Osteoblast (primary cell): Measurements from ENCODE around the gene IQCH. TPM values are rescaled to one million over a fixed set of nuclear protein-coding genes. Genes with fewer than 3 reads are reported as not detected.

Experiments
- DNase-seq: peaks from one replicate; pipeline ENCODE4 v3.0.0; 2011; ENCODE audit warnings: low spot score, mixed read lengths; ENCODE audit not compliant: insufficient read length; ENCODE audit errors: missing footprints
- H2AFZ ChIP-seq: 2 replicates; pipeline ENCODE4 v1.6.0; 2011; ENCODE audit warnings: mild to moderate bottlenecking, low read length
- H3K27ac ChIP-seq: 2 replicates; pipeline ENCODE4 v1.5.1; 2011; ENCODE audit warnings: mild to moderate bottlenecking, low read depth, low read length, moderate library complexity
- H3K27me3 ChIP-seq: 2 replicates; pipeline ENCODE4 v1.6.0; 2012; ENCODE audit warnings: mild to moderate bottlenecking, control low read depth, inconsistent platforms, low read length, moderate library complexity; ENCODE audit not compliant: insufficient read depth
- H3K36me3 ChIP-seq: 2 replicates; pipeline ENCODE4 v1.5.1; 2011; ENCODE audit warnings: mild to moderate bottlenecking, low read length, control low read depth, moderate library complexity; ENCODE audit not compliant: insufficient read depth
- H3K4me1 ChIP-seq: 2 replicates; pipeline ENCODE4 v1.5.1; 2011; ENCODE audit warnings: mild to moderate bottlenecking, low read length, control low read depth, moderate library complexity; ENCODE audit not compliant: insufficient read depth
- H3K4me2 ChIP-seq: 2 replicates; pipeline ENCODE4 v1.6.0; 2011; ENCODE audit warnings: mild to moderate bottlenecking, low read length; ENCODE audit not compliant: insufficient read depth
- H3K4me3 ChIP-seq: fragments of 200-600 bp; sonication (generic); 3 replicates; pipeline ENCODE4 v1.5.1; 2012; ENCODE audit warnings: mild to moderate bottlenecking, low read length, inconsistent platforms; ENCODE audit not compliant: insufficient read depth
- H3K79me2 ChIP-seq: 2 replicates; pipeline ENCODE4 v1.6.0; 2012; ENCODE audit warnings: mild to moderate bottlenecking, low read length, control low read depth, inconsistent platforms; ENCODE audit not compliant: insufficient read depth
- H3K9me3 ChIP-seq: 2 replicates; pipeline ENCODE4 v1.5.1; 2011; ENCODE audit warnings: low read depth, low read length, control low read depth
- H4K20me1 ChIP-seq: 2 replicates; pipeline ENCODE4 v1.6.0; 2012; ENCODE audit warnings: mild to moderate bottlenecking, low read length, control low read depth; ENCODE audit not compliant: insufficient read depth
- CTCF ChIP-seq: IDR thresholded peaks from 2 replicates; pipeline ENCODE4 v1.5.1; 2011; ENCODE audit warnings: mild to moderate bottlenecking, low read depth, low read length, moderate library complexity; ENCODE audit errors: extremely low read depth
- total RNA-seq: library from RNA; depleted of rRNA; stranded (reverse); fragments of >200 nt; gene quantifications from 2 replicates; pipeline ENCODE4 v1.2.3, GENCODE V29; 2012

IQCH gene
- total RNA-seq, 1 donor = 5.8 TPM

GRCh38 chr15:67550522-67550921, 295.9 kb downstream of the IQCH start:
- DNase-seq = peak; percentile 69
- no peaks in the 10 kb centered on the region for H3K36me3 ChIP-seq
- no peak overlapping the region for H3K4me3 ChIP-seq
- no peak overlapping the region for H3K27ac ChIP-seq
- no peaks in the 10 kb centered on the region for H3K79me2 ChIP-seq
- no peaks in the 10 kb centered on the region for H3K27me3 ChIP-seq
- H2AFZ ChIP-seq = no peak overlapping the region
- no peaks in the 10 kb centered on the region for H3K9me3 ChIP-seq
- H3K4me2 ChIP-seq = no peak overlapping the region
- TF ChIP-seq CTCF = no peak
- peaks cover 10% of the 10 kb centered on the region for H3K4me1 ChIP-seq
- H4K20me1 ChIP-seq = peaks cover 3% of the 10 kb centered on the region

- H3K27me3 ChIP-seq = no peaks in the 10 kb centered on the region
- no peak overlapping the region for H3K4me2 ChIP-seq
- H3K79me2 ChIP-seq = no peaks in the 10 kb centered on the region
- H3K4me1 ChIP-seq = peaks cover 10% of the 10 kb centered on the region
- no peaks in the 10 kb centered on the region for H3K36me3 ChIP-seq
- no peak overlapping the region for H3K4me3 ChIP-seq
- H2AFZ ChIP-seq = no peak overlapping the region
- TF ChIP-seq CTCF = no peak
- DNase-seq = no peak
- peaks cover 3% of the 10 kb centered on the region for H4K20me1 ChIP-seq
- no peaks in the 10 kb centered on the region for H3K9me3 ChIP-seq
- H3K27ac ChIP-seq = no peak overlapping the region
Observed at GRCh38 chr15:67551207-67551743, 296.7 kb downstream of the IQCH start.

Other genes with a start within 250 kb of the IQCH start
- 41.8 and 60.1 TPM in 2 replicates for gene SMAD3, start 189.2 kb upstream of the IQCH start, total RNA-seq
- gene AAGAB, start 125 bp upstream of the IQCH start, total RNA-seq = 41.8 and 51.0 TPM in 2 replicates